Measurements from ENCODE around the gene TMEM140. TPM values are rescaled to one million over a fixed set of nuclear protein-coding genes. Genes with fewer than 3 reads are reported as not detected.
"Not testable (repeated sequence)": the region's sequence is repeated elsewhere in the genome, so short reads cannot be mapped to it uniquely, and the experiment has no call there.

TMEM140 gene
- total and polyA plus RNA-seq, 2 experiments from 2014 or later: 10.4 TPM; not detected in 1

DNA sequence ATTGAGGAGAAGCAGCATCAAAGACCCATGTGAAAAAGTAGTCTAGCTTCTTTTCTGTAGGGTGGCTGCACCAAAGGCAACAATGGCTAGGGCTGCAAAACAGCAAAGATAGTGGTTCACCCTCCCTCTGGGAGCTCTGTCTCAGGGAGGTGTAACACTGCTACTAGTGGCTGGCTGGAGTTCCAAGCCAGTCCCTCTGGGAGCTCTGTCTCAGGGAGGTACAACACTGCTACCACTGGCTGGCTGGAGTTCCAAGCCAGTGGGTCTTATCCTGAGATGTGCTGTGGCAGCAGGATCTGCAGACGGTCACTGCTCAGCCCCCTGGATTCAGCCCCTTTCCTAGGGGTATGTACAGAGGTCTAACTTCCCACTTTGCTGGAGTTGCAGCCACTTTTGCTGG, 37.9 kb upstream of the TMEM140 start:
- Histone ChIP-seq H3K9me3 (ENCODE audit: low read depth) (no peaks in the 10 kb centered on the region), H3K27me3 (no peaks in the 10 kb centered on the region), H3K27ac (no peak overlapping the region), H3K36me3 (no peaks in the 10 kb centered on the region), H3K4me3 (no peak overlapping the region), H3K4me1 (ENCODE audit: low read depth) (no peaks in the 10 kb centered on the region)
- no peak for DNase-seq (ENCODE audit: low read depth in 1 of 2, low spot score in 1 of 2)
- no peak for TF ChIP-seq CTCF (IDR thresholded peaks at IDR 0.05; ENCODE audit: low read depth, low read length)

GRCh38 chr7:135111379-135111778, 36.5 kb upstream of the TMEM140 start:
- no peak overlapping the region for H3K4me3 ChIP-seq
- H3K36me3 ChIP-seq: no peaks in the 10 kb centered on the region
- H3K27me3 ChIP-seq: no peaks in the 10 kb centered on the region
- H3K4me1 ChIP-seq (ENCODE audit: low read depth): no peaks in the 10 kb centered on the region
- no peak for TF ChIP-seq CTCF (IDR thresholded peaks at IDR 0.05; ENCODE audit: low read depth, low read length)
- H3K9me3 ChIP-seq (ENCODE audit: low read depth): no peaks in the 10 kb centered on the region
- no peak overlapping the region for H3K27ac ChIP-seq
- peak in 1 of 2 donors; percentile 49 for DNase-seq (ENCODE audit: low read depth in 1 of 2, low spot score in 1 of 2)

GRCh38 chr7:135114622-135115021, 33.2 kb upstream of the TMEM140 start:
- Histone ChIP-seq H3K4me1 (ENCODE audit: low read depth) (no peaks in the 10 kb centered on the region), H3K27ac (no peak overlapping the region), H3K27me3 (no peaks in the 10 kb centered on the region), H3K36me3 (no peaks in the 10 kb centered on the region), H3K9me3 (ENCODE audit: low read depth) (no peaks in the 10 kb centered on the region), H3K4me3 (no peak overlapping the region)
- DNase-seq (ENCODE audit: low read depth in 1 of 2, low spot score in 1 of 2): no peak
- no peak for TF ChIP-seq CTCF (IDR thresholded peaks at IDR 0.05; ENCODE audit: low read depth, low read length)

GRCh38 chr7:135117096-135117495, 30.8 kb upstream of the TMEM140 start:
- TF ChIP-seq CTCF (IDR thresholded peaks at IDR 0.05; ENCODE audit: low read depth, low read length): no peak

DNA sequence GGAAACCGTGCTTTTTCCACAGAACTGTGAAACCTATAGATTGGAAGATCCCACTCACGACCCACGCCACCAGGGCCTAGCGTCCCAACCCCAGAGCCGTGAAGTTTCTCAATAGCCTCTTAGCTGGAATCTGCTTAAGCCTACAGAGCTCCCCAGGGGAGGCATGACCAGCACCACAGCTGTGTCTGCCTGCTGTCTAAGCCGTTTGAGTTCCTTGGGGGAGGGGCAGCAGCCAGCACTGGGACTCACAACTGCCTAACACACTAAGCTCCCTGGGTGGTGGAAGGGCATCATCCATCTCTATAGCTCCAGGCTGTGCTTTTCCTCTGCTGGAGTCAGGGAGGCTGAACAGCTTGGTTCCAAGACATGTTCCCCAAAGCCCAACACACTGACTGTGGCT, 26.0 kb upstream of the TMEM140 start:
- DNase-seq (ENCODE audit: low read depth in 1 of 2, low spot score in 1 of 2): no peak
- Histone ChIP-seq H3K27me3 (no peaks in the 10 kb centered on the region), H3K27ac (no peak overlapping the region), H3K9me3 (ENCODE audit: low read depth) (no peaks in the 10 kb centered on the region), H3K36me3 (no peaks in the 10 kb centered on the region), H3K4me3 (no peak overlapping the region), H3K4me1 (ENCODE audit: low read depth) (no peaks in the 10 kb centered on the region)
- no peak for TF ChIP-seq CTCF (IDR thresholded peaks at IDR 0.05; ENCODE audit: low read depth, low read length)

More at GRCh38 chr7:135117096-135117495, 30.8 kb upstream of the TMEM140 start:
- DNase-seq (ENCODE audit: low read depth in 1 of 2, low spot score in 1 of 2): no peak
- no peaks in the 10 kb centered on the region for H3K4me1 ChIP-seq (ENCODE audit: low read depth)
- no peaks in the 10 kb centered on the region for H3K27me3 ChIP-seq
- no peaks in the 10 kb centered on the region for H3K36me3 ChIP-seq
- H3K9me3 ChIP-seq (ENCODE audit: low read depth): no peaks in the 10 kb centered on the region
- H3K4me3 ChIP-seq: no peak overlapping the region
- H3K27ac ChIP-seq: no peak overlapping the region

- not testable (repeated sequence) for H3K4me1 ChIP-seq (ENCODE audit: low read depth); H3K4me3 ChIP-seq; DNase-seq (ENCODE audit: low read depth in 1 of 2, low spot score in 1 of 2); H3K27me3 ChIP-seq; H3K27ac ChIP-seq; H3K9me3 ChIP-seq (ENCODE audit: low read depth); H3K36me3 ChIP-seq
Measured at GRCh38 chr7:135124631-135125030, 23.2 kb upstream of the TMEM140 start.
